Renal pelvis (tissue), 4 donors: Measurements from ENCODE around the gene MFGE8. TPM values are rescaled to one million over a fixed set of nuclear protein-coding genes. Genes with fewer than 3 reads are reported as not detected.
"Not testable (repeated sequence)": the region's sequence is repeated elsewhere in the genome, so short reads cannot be mapped to it uniquely, and the experiment has no call there.

Source experiments
- DNase-seq: peaks from one replicate; pipeline ENCODE4 v3.0.0-alpha.2; 2013
- polyA plus RNA-seq, 3 donors: library from polyadenylated mRNA; unstranded; fragments of 120-200 nt; gene quantifications; one replicate each; pipeline ENCODE4 v1.2.1, GENCODE V29; 2013; ENCODE audit not compliant: insufficient read length in 3 of 3

The MFGE8 gene
- polyA plus RNA-seq, 3 donors = 90.8 to 130 (median 110) TPM

DNA sequence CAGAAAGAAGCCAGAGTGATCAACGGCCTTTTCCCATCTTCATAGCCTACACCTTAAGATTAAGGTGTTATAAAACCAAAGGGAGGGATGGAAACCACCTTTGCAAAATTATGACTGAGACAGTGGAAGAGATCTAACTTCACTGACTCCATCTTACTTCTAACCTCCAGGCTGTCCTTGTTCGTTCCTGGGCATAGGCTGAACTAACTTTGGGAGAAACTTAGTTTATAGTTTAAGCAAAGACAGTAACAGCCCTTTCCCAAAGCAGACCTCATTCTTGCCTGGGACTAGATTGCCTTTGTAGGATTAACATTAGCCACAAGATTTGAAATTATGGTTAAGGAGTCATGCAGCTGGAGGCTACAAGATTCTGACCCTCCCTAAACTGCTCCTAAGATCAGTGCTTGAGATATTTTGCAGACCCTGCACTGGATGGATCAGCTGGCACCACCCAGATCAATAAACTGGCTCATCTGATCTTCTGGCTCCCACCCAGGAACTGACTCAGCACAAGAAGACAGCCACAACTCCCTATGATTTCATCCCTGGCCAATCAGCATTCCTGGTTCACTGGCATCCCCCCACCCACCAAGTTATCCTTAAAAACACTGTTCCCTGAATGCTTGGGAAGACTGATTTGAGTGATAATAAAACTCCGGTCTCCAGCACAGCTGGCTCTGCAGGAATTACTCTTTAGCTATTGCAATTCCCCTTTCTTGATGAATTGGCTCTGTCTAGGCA lies 16.3 kb upstream of the MFGE8 start:
- not testable (repeated sequence) for DNase-seq

DNA sequence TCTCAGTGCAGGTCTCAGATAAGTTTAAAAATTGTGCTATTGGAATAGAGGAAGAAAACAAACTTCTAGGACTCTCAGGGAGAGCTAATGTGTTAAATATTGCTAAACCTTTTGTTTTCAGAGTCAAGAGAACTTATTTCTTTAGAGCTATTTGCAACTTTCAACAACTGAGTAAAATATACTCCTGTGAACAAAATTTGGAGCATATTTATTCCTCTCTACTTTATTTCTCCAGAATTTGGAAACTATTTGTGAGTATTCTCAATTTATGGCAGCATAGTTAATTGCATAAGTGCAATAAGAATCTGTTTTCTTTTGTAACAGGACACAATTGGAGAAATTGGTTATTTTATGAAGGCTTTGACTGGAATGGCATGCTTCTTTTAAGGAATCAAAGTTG lies 15.0 kb upstream of the MFGE8 start:
- not testable (repeated sequence) for DNase-seq

DNA sequence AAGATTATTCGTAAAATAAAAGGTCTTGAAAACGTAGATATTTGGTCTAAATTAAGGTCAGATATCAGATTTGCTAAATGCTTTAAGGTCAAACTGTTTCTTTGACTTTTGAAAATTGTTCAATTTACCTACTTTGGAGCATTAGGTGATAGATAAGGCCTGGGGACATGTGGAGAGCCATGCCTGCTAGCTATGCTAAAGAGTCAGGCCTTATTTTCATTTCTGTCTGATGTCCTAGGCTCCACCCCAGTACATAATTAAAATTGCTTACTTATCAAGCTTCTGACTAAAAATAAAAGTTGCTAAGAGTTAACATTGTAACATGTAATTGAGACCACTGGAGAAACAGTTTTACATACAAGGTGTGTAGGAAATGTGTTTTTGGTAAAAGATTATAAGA lies 12.5 kb upstream of the MFGE8 start:
- DNase-seq = not testable (repeated sequence)

DNA sequence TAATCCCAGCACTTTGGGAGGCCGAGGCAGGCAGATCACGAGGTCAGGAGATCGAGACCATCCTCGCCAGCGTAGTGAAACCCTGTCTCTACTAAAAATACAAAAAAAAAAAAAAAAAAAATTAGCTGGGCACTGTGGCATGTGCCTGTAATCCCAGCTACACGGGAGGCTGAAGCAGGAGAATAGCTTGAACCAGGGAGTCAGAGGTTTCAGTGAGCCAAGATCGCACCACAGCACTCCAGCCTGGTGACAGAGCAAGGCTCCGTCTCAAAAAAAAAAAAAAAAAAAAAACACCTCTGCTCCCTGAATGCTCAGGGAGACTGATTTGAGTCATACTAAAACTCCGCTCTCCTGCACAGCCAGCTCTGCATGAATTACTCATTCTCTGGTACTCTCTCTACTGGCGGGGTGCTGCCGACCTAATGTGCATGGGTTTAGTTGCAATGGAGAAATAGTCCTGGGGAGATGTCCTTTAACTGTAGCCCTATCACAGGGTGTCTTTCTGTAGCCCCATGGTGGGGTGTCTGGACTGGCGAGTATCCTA lies 7.8 kb upstream of the MFGE8 start:
- DNase-seq = not testable (repeated sequence)

DNA sequence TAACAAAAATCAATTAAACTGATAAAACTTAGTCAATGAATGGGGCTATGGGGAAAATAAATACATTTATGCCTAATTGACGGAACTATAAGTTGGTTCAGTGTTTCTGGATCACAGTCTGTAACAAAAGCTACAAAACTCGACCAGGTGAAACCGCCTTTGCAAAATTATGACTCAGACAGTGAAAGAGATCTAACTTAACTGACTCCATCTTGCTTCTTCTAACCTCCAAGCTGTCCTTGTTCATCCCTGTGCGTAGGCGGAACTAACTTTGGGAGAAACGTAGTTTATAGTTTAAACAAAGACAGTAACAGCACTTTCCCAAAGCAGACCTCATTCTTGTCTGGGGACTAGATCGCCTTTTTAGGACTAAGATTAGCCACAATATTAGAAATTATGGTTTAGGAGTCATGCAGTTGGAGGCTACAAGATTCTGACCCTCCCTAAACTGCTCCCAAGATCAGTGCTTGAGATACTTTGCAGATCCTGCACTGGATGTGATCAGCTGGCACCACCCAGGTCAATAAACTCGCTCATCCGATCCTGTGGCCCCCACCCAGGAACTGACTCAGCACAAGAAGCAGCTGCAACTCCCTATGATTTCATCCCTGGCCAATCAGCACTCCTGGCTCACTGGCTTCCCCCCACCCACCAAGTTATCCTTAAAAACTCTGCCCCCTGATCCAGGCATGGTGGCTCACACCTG lies 7.2 kb upstream of the MFGE8 start:
- no peak for DNase-seq

DNA sequence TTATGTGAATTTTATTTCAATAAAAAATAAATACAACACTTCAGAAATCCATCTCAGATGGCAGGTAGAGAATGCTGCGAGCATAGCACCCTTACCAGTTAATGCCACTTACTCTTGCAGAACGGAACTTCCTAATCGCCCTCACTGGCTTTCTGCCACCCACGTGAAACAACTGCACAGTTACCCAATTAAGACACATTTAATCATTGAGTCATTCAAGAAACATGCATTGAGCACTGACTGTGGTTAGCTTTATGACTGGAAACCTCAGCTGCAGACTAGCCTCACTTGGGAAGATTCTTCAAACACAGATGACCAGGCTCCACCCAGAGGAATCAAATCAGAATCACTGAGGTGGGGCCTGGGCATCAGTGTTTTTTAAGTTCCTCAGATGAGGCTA lies 5.6 kb upstream of the MFGE8 start:
- DNase-seq = no peak

DNA sequence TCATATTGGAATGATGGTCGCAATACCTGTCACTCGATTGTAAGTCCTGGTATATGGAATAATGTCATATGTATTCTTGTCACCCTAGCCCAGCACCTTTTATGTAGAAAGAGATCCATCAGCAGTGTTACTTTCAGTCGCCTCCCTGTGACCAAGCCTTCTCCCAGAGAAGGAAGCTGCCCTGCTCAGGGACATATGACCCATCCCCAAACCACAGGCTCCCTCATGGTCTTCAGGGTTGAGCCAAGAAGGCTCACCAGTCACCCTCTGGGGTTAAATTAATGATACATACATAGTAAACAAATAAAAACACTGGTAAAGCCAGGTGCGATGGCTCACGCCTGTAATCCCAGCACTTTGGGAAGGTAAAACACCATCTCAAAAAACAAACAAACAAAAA lies 4.6 kb upstream of the MFGE8 start:
- DNase-seq = no peak

DNA sequence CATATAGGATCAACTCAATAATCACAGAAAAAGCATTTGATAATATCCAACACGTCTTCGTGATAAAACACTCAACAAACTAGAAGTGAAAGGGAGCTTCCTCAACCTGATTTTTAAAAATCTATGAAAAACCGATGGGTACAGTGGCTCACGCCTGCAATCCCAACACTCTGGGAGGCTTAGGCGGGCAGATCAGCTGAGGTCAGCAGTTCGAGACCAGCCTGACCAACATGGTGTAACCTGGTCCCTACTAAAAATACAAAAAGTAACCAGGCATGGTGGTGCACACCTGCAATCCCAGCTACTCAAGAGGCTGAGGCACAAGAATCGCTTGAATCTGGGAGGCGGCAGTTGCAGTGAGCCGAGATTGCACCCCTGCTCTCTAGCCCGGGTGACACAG lies 2.2 kb upstream of the MFGE8 start:
- DNase-seq = no peak

DNA sequence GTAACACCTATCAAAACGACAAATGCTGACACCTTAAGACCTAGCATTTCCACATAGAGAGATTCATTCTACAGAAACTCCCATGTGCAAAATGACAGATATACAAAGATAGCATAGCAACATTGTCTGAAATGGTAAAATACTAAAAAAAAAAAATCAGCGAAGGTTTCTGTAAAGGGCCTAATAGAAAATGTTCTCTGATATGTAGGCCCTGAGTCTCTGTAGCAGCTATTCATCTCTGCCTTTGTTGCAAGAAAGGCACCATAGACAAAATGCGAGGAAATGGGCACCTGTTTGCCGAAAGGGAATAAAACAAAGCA lies 631 bp upstream of the MFGE8 start:
- no peak for DNase-seq

DNA sequence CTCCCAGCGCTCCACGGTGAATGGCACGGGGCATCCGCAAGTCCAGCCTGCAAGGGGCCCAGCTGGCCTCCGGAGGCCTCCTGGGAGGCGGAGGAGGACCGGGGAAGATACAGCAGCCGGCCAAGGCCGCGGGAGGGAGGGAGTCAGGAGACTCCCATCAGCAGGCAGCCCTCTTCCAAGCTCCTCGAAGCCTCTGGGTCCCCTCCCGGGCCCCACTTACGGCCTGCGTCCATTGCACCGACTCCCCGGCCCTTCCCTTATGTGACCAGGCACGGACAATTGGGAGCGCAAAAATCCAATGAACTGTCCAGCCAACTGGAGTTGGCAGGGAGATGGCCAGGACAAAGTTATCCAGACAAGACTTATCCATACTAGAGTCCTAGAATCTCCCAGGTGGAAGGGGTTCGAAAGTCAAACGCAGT lies 668 bp downstream of the MFGE8 start:
- no peak for DNase-seq

DNA sequence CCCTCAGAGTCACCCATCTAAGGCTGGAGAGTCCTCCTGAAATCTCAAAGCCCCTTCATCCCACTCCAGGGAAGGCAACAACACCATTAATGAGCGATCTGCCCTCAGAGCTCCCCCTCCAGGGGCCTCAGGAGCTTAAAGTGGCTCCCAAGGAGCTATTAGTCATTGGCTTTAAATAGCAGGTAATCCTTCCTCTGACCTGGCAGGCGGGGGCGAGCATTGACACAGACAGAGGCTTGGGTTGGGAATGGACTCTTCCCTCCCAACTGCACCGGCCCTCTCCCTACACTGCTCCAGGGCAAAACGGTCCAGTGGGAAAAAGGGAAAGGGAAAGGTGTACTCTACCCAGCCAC lies 1.4 kb downstream of the MFGE8 start:
- no peak for DNase-seq

DNA sequence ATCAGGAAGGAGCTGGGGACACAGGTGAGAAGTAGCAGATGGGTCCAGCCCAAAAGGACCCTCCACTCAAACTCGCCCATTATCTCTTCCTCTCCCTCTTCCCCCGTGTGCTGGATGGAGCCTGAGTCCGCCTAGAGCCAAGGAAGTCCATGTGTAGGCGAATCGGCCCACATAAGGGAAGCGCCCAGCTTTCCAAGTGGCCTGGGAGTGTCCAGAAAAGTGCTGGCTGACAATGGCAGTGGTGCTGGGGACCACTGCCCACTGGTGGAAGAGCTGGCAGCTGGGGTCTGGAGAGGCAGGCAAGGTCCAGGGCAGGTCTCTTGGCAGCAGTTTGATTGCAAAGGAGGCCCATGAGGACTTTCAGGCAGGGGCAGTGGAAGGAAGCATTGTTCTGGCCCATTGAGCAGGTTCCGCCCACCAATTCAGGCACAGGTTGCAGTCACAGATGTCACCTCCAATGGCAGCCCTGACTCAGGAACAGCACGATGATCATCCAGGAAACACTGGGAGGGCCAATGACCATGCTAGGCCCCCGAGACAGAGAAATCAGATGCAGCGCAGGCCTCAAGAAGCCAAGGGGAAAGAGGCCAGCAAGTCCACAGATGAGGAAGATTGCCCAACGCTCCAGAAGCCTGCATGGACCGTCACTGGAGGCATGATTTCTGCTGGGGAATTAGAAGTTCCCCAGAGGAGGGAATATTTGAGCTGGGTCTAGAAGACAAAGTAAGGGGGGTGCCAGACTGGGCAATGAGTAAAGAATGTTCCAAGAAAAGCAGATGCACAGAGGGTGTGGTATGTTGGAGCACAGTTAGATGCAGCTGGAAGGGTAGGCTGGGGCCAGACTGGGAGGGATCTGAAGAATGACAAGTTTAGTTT lies 3.0 kb downstream of the MFGE8 start:
- DNase-seq = no peak

DNA sequence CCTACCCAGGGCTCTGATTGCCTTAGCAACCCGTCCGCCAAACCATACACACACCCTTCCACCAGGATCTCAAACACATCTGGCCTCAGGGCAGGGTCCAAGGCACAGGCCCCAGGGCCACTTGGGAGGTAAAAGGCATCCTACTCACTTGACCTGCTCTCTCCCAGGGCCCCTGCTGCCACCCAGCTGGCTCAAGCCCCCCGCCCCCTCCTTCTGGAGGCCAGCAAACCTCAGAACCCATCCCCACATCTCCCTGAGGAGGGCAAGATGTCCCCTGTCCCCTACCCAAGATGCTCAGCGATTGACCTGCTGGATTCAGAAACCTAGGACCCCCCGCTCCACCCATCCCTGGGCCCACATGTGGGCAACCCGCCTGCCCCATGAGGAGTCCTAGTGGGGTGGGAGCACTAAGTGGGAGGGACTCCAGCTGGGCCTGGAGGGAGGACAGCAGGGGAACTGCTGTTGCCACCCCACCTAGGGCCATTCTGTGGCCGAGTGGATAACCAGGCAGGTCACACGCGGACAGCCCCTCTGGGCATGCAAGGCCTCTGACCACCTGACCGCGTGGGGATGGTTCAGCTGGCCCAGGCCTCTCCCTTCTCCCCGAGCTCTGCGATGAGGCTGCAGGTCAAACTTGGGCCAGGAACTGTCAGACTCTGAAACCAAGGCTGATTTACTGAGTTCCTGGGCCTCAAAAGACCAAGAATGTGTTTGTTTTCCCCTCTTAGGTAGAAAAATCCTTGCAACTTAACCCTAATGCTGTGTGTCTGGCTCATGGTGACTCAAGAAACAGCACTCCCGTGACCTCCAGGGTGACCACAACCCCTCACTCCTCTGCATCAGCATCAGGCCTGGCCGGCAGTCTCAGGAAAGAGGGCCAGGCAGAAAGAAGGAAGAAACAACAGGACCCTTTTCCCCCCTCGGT lies 4.2 kb downstream of the MFGE8 start:
- DNase-seq = no peak

DNA sequence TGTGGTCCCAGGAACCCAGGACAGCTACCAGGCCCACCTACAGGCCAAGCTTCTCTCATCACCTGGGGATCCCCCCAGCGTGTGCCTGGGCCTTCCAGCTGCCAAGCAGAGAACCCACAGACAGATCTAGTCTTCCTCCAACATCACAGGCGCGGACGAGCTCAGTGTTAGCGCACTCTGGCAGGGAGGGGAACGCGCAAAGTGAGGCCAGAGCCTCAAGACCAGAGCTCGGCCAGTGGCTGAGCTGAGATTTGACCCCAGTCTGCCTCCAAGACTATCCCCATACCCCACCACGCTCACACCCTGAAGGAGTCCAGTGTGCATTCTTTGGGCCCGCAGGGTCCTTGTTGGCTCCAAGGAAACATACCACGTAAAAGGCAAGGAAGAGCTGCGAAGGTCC lies 5.1 kb downstream of the MFGE8 start:
- DNase-seq = no peak

DNA sequence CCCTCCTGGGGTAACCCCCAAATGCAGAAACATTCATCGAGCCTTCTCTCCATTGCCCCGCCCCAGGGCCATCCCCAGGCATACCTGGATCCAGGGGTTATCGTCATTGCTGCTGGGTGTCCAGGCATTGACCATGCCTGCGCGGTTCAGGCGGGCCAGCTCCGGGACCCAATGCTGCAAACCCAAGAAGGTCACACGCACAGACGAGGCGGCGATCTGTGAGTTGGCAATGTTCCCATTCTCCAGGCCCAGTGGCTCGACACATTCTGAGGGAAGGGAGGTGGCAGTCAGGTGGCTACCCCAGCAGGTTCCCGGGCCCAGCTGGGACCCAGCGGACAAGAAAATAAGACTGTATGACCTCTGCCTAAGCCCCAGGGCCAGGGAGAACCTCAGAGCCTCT lies 6.1 kb downstream of the MFGE8 start:
- no peak for DNase-seq

DNA sequence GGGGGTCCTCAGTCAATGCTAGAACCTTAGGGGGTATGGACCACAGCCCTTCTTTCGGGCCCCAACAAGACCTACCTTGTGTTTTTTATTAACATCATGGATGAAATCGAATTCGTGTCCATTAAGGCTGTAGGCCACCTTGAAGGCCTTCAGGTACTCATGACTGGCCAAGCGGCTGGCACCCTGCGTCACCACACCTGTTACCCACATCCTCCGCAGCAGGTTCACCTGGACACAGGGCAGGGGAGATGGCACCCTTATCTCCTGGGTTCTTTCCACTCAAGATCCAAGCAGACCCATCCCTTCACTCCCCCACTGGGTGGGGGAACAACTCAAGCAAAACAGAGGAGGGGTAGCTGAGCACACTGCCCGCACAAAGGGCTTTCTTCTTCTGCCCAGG lies 6.6 kb downstream of the MFGE8 start:
- DNase-seq = no peak

DNA sequence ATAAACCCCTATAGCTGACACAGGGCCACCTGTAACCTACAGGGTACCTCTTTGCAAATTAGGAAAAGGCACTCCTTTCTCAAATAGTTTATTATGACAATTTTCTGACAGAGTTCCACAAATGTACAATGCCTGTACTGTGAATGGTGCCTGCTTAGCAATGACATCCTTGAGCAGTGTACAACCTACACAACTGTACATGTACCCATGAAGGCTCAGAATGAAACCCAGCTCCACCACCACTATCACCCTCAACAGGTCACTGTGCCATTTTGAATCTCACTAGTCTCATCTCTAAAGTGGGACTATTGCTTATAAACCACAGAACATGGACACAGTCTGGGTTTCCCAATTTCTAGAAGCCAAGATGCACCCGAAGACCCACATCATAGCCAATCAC lies 7.0 kb downstream of the MFGE8 start:
- no peak for DNase-seq

DNA sequence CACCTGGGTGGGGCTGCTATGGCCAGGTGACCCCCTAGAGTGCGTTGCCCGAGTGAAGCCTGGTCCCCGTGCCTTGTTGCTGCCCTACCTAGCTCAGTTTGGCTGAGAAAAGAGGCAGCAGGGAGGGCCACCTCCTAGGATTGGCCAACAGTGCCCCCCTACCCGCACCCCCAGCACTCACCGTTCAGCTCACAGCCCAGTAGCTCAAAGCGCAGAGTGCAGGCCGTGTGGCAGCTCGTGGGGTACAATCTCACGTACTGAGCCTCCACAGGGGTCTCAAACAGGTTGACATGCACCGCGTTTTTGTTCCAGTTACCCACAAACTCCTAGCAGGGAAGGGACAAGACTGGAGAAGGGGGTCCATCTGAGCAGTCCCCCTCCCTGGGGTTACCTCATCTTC lies 7.6 kb downstream of the MFGE8 start:
- no peak for DNase-seq

DNA sequence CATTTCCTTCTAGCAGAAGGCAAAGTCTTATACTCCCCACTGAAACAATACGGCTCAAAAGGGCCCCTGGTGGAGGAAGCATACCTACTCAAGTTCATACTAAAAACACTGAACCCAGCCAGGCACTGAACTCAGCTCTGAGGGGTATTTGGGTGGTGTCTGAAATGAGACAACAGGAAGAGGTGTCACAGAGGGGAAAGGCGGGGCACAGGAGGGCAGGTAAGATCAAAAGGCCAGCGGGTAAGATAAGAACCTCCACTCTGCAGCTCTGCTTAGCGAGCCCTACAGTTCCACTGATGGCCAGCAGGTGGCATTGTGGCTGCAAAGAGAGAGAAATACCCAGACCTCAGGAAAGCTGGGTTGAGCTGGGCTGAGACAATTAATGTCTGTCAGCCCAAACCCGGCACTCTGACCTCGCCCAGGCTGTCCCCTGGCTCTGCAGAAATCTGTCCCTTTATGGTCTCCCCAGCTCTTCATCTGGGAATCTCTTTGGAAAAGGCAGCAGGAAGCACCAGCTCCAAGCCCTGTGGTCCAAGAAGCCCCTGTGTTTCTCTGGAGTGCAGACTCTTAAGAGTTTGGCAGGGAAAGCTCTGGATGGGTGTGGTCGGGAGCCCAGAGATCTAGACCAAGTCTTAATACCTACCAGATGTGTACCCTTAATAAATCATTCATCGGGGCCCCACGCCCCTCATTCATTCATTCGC lies 8.4 kb downstream of the MFGE8 start:
- no peak for DNase-seq

DNA sequence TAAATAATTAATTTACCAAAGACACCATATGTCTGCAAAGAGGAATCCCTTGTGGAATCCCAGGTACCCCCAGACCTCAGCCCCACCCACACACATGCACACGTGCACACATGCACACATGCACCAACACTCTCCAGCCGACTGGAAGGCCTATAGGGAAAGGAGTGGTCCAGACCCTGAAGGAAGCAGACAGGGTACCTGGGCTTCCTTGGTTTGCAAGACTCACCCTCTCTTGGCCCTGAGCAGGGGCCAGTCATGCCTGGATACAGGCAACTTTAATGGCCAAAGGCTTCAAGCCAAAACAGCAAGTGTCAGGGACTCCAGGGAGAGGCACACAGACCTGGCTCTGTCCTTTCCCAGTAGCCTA lies 8.9 kb downstream of the MFGE8 start:
- DNase-seq = no peak

DNA sequence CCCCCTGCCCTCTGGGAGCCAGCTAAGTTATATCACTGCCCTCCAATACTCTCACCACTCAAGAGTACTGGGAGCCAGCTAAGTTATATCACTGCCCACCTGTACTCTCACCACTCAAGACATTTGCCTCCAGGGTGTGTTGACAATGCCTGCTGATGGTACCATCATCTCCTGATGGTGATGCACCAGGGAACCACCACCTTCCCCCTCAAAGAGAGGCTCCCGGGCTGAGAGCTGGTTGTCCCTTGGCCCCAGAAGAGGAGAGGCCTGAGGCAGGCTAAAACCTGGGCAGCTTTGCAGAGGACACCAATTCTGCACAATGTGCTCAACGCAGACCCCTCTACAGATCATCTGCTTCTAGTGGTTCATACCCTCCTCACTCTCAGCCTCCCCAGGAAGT lies 10.3 kb downstream of the MFGE8 start:
- no peak for DNase-seq
